ENCODE data around the gene TNP1. TPM values are rescaled to one million over a fixed set of nuclear protein-coding genes. Genes with fewer than 3 reads are reported as not detected.

TNP1 gene
- total RNA-seq, 2 donors from 2014 or later: 251 TPM; not detected in 1

GRCh38 chr2:216888081-216888480, 28.2 kb upstream of the TNP1 start:
- intact Hi-C loops (cut with DNase I): no loop called here
- TF ChIP-seq POLR2A (IDR thresholded peaks at IDR 0.05): no peak
- TF ChIP-seq CTCF (IDR thresholded peaks at IDR 0.05): no peak
- TF ChIP-seq POLR2AphosphoS5 (IDR thresholded peaks at IDR 0.05): no peak
- 95% methylated on average over 5 of the region's 5 CpGs for WGBS
- Histone ChIP-seq H3K36me3 (no peaks in the 10 kb centered on the region), H3K27me3 (replicated peaks; ENCODE audit: insufficient read depth) (no peaks in the 10 kb centered on the region), H3K4me1 (replicated peaks) (no peaks in the 10 kb centered on the region), H3K9me3 (no peaks in the 10 kb centered on the region), H3K4me3 (no peak overlapping the region), H3K27ac (no peak overlapping the region)
- no peak for DNase-seq (ENCODE audit: low spot score)

- Histone ChIP-seq H3K9me3 (no peaks in the 10 kb centered on the region), H3K27ac (no peak overlapping the region), H3K36me3 (no peaks in the 10 kb centered on the region), H3K4me3 (no peak overlapping the region), H3K27me3 (replicated peaks; ENCODE audit: insufficient read depth) (no peaks in the 10 kb centered on the region), H3K4me1 (replicated peaks) (no peaks in the 10 kb centered on the region)
- WGBS: 96% methylated on average over 8 of the region's 8 CpGs
- TF ChIP-seq CTCF (IDR thresholded peaks at IDR 0.05) (no peak), POLR2A (IDR thresholded peaks at IDR 0.05) (no peak), POLR2AphosphoS5 (IDR thresholded peaks at IDR 0.05) (no peak)
- intact Hi-C loops (cut with DNase I): no loop called here
- no peak for DNase-seq (ENCODE audit: low spot score)
Observed at GRCh38 chr2:216887138-216887537, 27.3 kb upstream of the TNP1 start.

- no peaks in the 10 kb centered on the region for H3K27me3 ChIP-seq (replicated peaks; ENCODE audit: insufficient read depth)
- no peak for TF ChIP-seq POLR2AphosphoS5 (IDR thresholded peaks at IDR 0.05)
- TF ChIP-seq CTCF (IDR thresholded peaks at IDR 0.05): no peak
- no peak for TF ChIP-seq POLR2A (IDR thresholded peaks at IDR 0.05)
- no peaks in the 10 kb centered on the region for H3K9me3 ChIP-seq
- H3K36me3 ChIP-seq: no peaks in the 10 kb centered on the region
- intact Hi-C loops (cut with DNase I): no loop called here
- WGBS: 94% methylated on average over 30 of the region's 32 CpGs
- no peaks in the 10 kb centered on the region for H3K4me1 ChIP-seq (replicated peaks)
- no peak overlapping the region for H3K4me3 ChIP-seq
- H3K27ac ChIP-seq: no peak overlapping the region
- DNase-seq (ENCODE audit: low spot score): no peak
Observed at GRCh38 chr2:216885117-216885553, 25.3 kb upstream of the TNP1 start.

- intact Hi-C loops (cut with DNase I): no loop called here
- Histone ChIP-seq H3K9me3 (no peaks in the 10 kb centered on the region), H3K27me3 (replicated peaks; ENCODE audit: insufficient read depth) (no peaks in the 10 kb centered on the region), H3K4me3 (no peak overlapping the region), H3K4me1 (replicated peaks) (no peaks in the 10 kb centered on the region), H3K36me3 (no peaks in the 10 kb centered on the region), H3K27ac (no peak overlapping the region)
- 96% methylated on average over 2 of the region's 2 CpGs for WGBS
- TF ChIP-seq POLR2A (IDR thresholded peaks at IDR 0.05): no peak
- no peak for DNase-seq (ENCODE audit: low spot score)
Observed at GRCh38 chr2:216884347-216884746, 24.5 kb upstream of the TNP1 start.

GRCh38 chr2:216882876-216883275, 23.0 kb upstream of the TNP1 start:
- H3K36me3 ChIP-seq: no peaks in the 10 kb centered on the region
- DNase-seq (ENCODE audit: low spot score): no peak
- H3K27ac ChIP-seq: no peak overlapping the region
- no peaks in the 10 kb centered on the region for H3K9me3 ChIP-seq
- TF ChIP-seq POLR2A (IDR thresholded peaks at IDR 0.05) (no peak), CTCF (IDR thresholded peaks at IDR 0.05) (no peak), POLR2AphosphoS5 (IDR thresholded peaks at IDR 0.05) (no peak)
- WGBS: 95% methylated on average over 6 of the region's 6 CpGs
- H3K4me3 ChIP-seq: no peak overlapping the region
- H3K4me1 ChIP-seq (replicated peaks): no peaks in the 10 kb centered on the region
- no peaks in the 10 kb centered on the region for H3K27me3 ChIP-seq (replicated peaks; ENCODE audit: insufficient read depth)
- intact Hi-C loops (cut with DNase I): no loop called here
